Esophagus muscularis mucosa (tissue), 4 donors: ENCODE measurements around the gene RAB19.

Experiments used
- EP300 ChIP-seq: sonication (generic); formaldehyde crosslinking; IDR thresholded peaks from one replicate; pipeline ENCODE4 v1.6.1; 2017; ENCODE audit warnings: antibody characterized with exemption
- POLR2A ChIP-seq: fragments of 450-650 bp; IDR thresholded peaks from one replicate; pipeline ENCODE4 v1.6.1; 2017; ENCODE audit warnings: antibody characterized with exemption, moderate library complexity, mild to moderate bottlenecking, low read depth
- POLR2AphosphoS5 ChIP-seq, 2 donors: sonication (generic); formaldehyde crosslinking; IDR thresholded peaks; one replicate each; pipeline ENCODE4 v1.6.1; 2017; ENCODE audit warnings: antibody characterized with exemption in 2 of 2
- TF ChIP-seq, protein P1 (sequence below), 3 experiments: fragments of 200-600 bp in 2 of 3; fragments of 450-650 bp in 1 of 3; sonication (generic) in 2 of 3; IDR thresholded peaks; one replicate each; pipeline ENCODE4 v1.5.1; 2017 to 2019; ENCODE audit warnings: antibody characterized with exemption in 3 of 3, mild to moderate bottlenecking in 2 of 3, moderate library complexity in 1 of 3

DNA sequence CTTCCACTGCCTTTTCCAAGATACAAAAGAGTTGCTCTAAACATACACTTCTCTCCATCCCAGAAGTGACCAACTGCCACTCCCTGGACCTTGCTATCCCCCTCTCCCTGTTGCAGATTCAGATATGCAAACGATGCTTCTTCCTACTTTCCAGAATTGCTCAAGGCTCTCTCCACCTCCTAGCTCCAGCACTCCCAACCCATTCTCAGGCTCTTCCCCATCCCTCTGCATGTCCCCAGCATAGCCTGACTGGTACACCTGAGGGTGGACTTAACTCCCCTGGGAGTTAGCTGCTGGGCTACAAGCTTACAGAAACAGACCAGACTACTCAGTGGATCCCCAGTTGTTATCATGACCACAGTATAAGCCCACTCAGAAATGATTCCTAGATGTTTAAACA is 47.9 kb downstream of the RAB19 start:
- no peak for TF ChIP-seq POLR2AphosphoS5 (IDR thresholded peaks at IDR 0.05)
- TF ChIP-seq, protein P1, sequence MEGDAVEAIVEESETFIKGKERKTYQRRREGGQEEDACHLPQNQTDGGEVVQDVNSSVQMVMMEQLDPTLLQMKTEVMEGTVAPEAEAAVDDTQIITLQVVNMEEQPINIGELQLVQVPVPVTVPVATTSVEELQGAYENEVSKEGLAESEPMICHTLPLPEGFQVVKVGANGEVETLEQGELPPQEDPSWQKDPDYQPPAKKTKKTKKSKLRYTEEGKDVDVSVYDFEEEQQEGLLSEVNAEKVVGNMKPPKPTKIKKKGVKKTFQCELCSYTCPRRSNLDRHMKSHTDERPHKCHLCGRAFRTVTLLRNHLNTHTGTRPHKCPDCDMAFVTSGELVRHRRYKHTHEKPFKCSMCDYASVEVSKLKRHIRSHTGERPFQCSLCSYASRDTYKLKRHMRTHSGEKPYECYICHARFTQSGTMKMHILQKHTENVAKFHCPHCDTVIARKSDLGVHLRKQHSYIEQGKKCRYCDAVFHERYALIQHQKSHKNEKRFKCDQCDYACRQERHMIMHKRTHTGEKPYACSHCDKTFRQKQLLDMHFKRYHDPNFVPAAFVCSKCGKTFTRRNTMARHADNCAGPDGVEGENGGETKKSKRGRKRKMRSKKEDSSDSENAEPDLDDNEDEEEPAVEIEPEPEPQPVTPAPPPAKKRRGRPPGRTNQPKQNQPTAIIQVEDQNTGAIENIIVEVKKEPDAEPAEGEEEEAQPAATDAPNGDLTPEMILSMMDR (IDR thresholded peaks at IDR 0.05): no peak
- TF ChIP-seq POLR2A: no peak
- TF ChIP-seq EP300: no peak
